Calu3 (cell line): ENCODE measurements around the gene RAP1B. TPM values are rescaled to one million over a fixed set of nuclear protein-coding genes. Genes with fewer than 3 reads are reported as not detected.

Experiments used
- BruUV-seq: library from RNA; stranded (reverse); fragments of 400-500 nt; replicated peaks from 2 replicates; lab custom pipeline; 2021; lab: Mats Ljungman, UMichigan
- CTCF ChIA-PET: fragments of 300-600 bp; sonication (Branson Sonifier 250); formaldehyde crosslinking; loops from one replicate; lab custom pipeline; 2022; ENCODE audit warnings: antibody characterized with exemption; lab: Charles Lee
- DNase-seq: peaks from one replicate; pipeline ENCODE4 v3.0.0; 2022
- H3K27ac Mint-ChIP-seq: one replicate; pipeline ENCODE4 v1.8.0; 2022; ENCODE audit warnings: mixed read lengths; ENCODE audit not compliant: unreplicated experiment
- H3K27me3 Mint-ChIP-seq: one replicate; pipeline ENCODE4 v1.8.0; 2022; ENCODE audit warnings: mixed read lengths; ENCODE audit not compliant: unreplicated experiment
- H3K36me3 Mint-ChIP-seq: one replicate; pipeline ENCODE4 v1.8.0; 2022; ENCODE audit warnings: mild to moderate bottlenecking, moderate library complexity, mixed read lengths; ENCODE audit not compliant: insufficient read depth, unreplicated experiment
- H3K4me1 Mint-ChIP-seq: one replicate; pipeline ENCODE4 v1.8.0; 2022; ENCODE audit warnings: mild to moderate bottlenecking, low read depth, mixed read lengths; ENCODE audit not compliant: unreplicated experiment
- H3K4me3 Mint-ChIP-seq: one replicate; pipeline ENCODE4 v1.8.0; 2022; ENCODE audit warnings: mild to moderate bottlenecking, low read depth, moderate library complexity, mixed read lengths; ENCODE audit not compliant: unreplicated experiment
- H3K9me3 Mint-ChIP-seq: one replicate; pipeline ENCODE4 v1.8.0; 2022; ENCODE audit warnings: low read depth, mixed read lengths; ENCODE audit not compliant: unreplicated experiment
- intact Hi-C: fragments of 100-400 bp; cut with micrococcal nuclease; formaldehyde crosslinking; loops from one replicate; pipeline ENCODE4 v1.10.0; 2022; ENCODE audit not compliant: unreplicated experiment
- total RNA-seq: library from RNA; stranded (reverse); gene quantifications from 2 replicates; pipeline ENCODE4 v1.2.3, GENCODE V29; 2022
- TF ChIP-seq, protein P1 (sequence below): fragments of 200-600 bp; IDR thresholded peaks from one replicate; pipeline ENCODE4 v1.8.0; 2022; ENCODE audit warnings: antibody characterized with exemption; ENCODE audit not compliant: unreplicated experiment

The RAP1B gene
- total RNA-seq, 1 experiment from 2014 or later = 159 TPM

DNA sequence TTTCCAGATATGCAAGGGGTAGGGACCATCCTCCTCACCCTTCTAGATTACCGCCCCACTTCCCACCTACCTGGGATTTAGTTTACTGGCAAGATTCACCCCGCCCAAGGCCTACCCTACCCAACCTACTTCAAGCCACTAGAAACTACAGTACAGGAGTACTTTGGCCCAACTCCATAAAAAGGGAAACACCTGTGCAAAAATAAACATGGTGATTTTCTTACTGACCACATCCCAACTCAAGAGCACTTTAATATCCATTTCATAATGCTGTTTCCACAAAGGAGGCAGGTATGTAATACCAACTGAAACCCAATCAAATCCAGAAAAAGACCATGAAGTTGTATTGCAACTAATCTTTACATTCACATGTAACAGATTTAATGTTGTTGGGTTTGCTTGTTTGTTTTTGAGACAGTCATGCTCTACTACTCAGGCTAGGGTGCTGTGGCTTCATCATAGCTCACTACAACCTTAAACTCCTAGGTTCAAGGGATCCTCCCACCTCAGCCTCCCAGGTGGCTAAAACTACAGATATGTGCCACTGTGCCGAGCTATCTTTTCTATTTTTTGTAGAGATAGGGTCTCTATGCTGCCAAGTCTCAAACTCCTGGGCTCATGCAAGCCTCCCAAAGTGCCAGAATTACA, 41.7 kb upstream of the RAP1B start:
- H3K27ac Mint-ChIP-seq = no peak overlapping the region
- H3K27me3 Mint-ChIP-seq = no peaks in the 10 kb centered on the region
- DNase-seq = no peak
- peaks cover 9% of the 10 kb centered on the region for H3K4me1 Mint-ChIP-seq
- BruUV-seq = no TSS peak
- CTCF ChIA-PET = interaction anchor here (0.7 kb wide), 1 partner anchor 14 kb away, joined by 3 read pairs; no protein-coding TSS in a partner anchor
- no peak overlapping the region for H3K4me3 Mint-ChIP-seq
- intact Hi-C loops = no loop called here
- no peaks in the 10 kb centered on the region for H3K36me3 Mint-ChIP-seq
- TF ChIP-seq, protein P1, sequence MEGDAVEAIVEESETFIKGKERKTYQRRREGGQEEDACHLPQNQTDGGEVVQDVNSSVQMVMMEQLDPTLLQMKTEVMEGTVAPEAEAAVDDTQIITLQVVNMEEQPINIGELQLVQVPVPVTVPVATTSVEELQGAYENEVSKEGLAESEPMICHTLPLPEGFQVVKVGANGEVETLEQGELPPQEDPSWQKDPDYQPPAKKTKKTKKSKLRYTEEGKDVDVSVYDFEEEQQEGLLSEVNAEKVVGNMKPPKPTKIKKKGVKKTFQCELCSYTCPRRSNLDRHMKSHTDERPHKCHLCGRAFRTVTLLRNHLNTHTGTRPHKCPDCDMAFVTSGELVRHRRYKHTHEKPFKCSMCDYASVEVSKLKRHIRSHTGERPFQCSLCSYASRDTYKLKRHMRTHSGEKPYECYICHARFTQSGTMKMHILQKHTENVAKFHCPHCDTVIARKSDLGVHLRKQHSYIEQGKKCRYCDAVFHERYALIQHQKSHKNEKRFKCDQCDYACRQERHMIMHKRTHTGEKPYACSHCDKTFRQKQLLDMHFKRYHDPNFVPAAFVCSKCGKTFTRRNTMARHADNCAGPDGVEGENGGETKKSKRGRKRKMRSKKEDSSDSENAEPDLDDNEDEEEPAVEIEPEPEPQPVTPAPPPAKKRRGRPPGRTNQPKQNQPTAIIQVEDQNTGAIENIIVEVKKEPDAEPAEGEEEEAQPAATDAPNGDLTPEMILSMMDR = no peak
- H3K9me3 Mint-ChIP-seq = no peaks in the 10 kb centered on the region

DNA sequence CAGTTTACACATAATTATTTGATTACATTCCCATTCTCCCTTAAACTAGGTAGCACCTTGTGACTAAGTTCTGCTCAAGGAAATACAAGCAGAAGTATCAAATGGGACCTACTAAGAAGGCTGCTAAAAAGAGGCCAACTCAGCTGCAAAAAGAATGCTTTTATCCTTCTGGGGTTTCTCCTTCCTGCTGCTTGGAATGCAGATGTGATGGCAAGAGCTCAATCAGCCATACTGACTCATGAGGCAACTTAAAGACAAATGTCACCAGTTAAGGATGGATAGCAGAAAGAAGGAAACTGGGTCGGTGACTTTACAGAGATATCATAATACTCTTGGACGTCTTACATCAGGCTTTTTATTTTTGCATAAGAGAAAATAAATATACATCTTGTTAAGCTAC, 38.0 kb upstream of the RAP1B start:
- Mint-ChIP-seq H3K9me3 (no peaks in the 10 kb centered on the region), H3K27ac (no peak overlapping the region), H3K27me3 (no peaks in the 10 kb centered on the region), H3K4me1 (no peaks in the 10 kb centered on the region), H3K4me3 (no peak overlapping the region), H3K36me3 (no peaks in the 10 kb centered on the region)
- no TSS peak for BruUV-seq
- intact Hi-C loops = no loop called here
- no peak for DNase-seq
- TF ChIP-seq, protein P1 = no peak
- CTCF ChIA-PET = no interaction called here

DNA sequence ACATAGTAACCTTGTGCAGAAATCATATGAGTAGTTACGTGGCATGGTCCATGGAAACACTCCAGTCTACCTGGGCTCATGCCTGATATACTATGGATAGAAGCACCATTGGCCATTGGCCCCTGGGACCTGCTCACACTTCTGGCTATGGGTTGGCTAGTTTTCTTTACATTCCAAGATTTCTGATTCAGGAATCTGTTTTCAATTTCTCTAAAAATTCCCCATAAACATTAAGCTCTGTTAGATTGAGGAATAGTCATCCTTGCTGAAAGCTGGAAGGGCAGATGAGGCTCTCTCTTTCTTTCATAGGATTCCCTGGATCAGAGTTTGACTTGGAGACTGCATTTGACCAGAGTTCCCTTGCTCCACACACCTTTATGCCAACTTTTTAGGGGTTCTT, 37.3 kb upstream of the RAP1B start:
- intact Hi-C loops = no loop called here
- Mint-ChIP-seq H3K27me3 (no peaks in the 10 kb centered on the region), H3K4me1 (no peaks in the 10 kb centered on the region), H3K36me3 (no peaks in the 10 kb centered on the region), H3K27ac (no peak overlapping the region), H3K9me3 (no peaks in the 10 kb centered on the region), H3K4me3 (no peak overlapping the region)
- no peak for DNase-seq
- BruUV-seq = no TSS peak
- TF ChIP-seq, protein P1 = no peak
- CTCF ChIA-PET = no interaction called here

DNA sequence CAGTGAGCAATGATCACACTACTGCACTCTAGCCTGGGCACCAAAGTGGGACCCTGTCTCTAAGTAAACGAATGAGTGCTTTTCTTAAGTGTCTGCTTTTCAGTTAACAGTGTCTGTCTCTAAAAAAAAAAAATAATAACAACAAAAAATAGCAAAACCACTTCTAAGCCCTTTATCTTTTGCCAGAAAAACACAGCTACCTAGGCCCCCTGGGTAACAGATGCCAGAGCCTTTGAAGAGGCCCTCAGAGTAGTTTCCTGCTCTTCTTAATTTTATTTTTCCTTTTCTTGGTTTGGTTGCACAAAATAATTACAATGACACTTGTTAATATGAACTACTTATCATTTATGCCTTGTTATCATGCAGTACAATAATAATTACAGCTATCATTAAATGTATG, 32.8 kb upstream of the RAP1B start:
- CTCF ChIA-PET = no interaction called here
- TF ChIP-seq, protein P1 = no peak
- Mint-ChIP-seq H3K4me3 (no peak overlapping the region), H3K27me3 (no peaks in the 10 kb centered on the region), H3K9me3 (no peaks in the 10 kb centered on the region), H3K4me1 (no peaks in the 10 kb centered on the region), H3K36me3 (no peaks in the 10 kb centered on the region), H3K27ac (no peak overlapping the region)
- BruUV-seq = no TSS peak
- no peak for DNase-seq
- intact Hi-C loops = no loop called here
